HG03045 (cell line): Measurements from ENCODE around the gene ACBD3.

Source experiments
- ATAC-seq: cut with Tn5 transposase; IDR thresholded peaks from one replicate; pipeline ENCODE4 v1.9.1; 2021; ENCODE audit warnings: mild to moderate bottlenecking, moderate library complexity; ENCODE audit not compliant: unreplicated experiment

Gene ACBD3

GRCh38 chr1:226116673-226117072 is 69.9 kb downstream of the ACBD3 start:
- no peak for ATAC-seq

DNA sequence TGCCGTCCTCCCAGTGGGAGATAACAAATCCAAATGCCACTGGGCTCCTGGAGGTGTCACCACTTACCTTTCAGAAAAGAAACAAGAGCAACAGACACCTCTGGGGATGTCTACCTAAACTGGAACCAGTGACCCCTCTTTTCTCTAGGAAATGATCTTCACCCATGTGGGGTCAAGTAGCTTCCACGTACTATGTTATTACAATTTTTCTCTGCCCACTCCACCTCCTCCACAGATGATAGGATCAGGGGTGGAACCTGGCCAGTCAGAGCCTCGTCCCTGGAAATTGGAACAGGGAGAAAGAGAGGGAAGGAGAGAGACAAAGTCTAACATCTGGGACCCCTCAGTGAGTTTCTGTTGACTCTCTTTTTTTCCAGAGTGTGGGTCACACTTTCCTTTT is 73.9 kb downstream of the ACBD3 start:
- no peak for ATAC-seq

DNA sequence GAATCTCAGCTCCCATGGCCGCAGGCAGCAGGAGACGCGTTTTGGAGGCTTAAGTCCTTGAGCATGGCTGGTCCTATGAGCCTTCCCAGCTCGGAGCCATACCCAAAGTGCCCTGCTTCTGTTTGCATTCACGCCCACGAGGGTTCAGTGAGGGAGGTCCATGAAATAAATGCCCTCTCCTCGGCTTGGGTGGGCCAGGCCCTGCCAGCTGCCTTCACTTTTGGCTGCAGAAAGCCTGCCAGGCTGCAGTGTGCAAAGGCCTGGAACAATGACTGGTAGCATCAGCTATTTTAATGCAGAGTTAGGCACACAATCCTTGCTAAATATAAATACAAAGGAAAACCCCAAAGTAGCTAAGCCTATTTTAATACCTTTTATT is 74.7 kb downstream of the ACBD3 start:
- ATAC-seq, result no peak

DNA sequence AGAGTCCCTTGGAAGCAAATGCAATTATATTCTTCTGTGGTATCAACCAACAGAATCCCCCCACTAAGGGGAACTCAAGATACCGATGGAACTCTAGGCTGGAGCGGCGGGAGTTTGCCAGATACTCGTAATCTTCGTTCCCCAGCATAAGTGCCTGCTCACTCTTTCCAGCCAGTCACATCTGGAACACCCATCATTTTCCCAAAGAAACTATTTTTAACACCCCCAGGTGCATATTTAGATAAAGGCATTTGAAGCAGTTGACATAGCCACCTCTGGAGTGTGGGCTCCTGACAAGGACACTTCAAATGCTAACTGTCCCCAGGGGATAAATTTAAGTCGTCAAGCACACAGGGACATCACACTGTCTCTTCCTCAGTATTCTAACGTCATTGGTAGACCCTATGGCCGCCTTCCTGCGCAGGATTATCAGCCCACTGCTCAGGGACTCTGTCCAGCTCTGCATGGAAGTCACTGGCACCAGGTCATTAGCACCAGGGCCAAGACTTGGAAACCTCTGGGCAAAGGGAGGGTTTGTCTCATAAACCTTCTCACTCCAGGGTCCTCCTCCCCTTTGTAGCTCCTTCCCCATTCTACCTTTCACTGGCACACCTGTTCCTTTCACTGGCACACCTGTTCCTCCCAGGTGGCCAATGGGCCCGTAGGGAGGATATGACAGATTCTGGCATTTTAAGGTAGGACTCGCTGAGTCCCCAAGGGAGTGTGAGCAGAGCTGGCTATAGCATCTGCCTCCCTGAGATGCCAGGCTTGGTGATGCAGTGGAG is 75.3 kb downstream of the ACBD3 start:
- no peak for ATAC-seq

GRCh38 chr1:226110249-226111097 is 76.1 kb downstream of the ACBD3 start:
- peak; percentile 79 for ATAC-seq

DNA sequence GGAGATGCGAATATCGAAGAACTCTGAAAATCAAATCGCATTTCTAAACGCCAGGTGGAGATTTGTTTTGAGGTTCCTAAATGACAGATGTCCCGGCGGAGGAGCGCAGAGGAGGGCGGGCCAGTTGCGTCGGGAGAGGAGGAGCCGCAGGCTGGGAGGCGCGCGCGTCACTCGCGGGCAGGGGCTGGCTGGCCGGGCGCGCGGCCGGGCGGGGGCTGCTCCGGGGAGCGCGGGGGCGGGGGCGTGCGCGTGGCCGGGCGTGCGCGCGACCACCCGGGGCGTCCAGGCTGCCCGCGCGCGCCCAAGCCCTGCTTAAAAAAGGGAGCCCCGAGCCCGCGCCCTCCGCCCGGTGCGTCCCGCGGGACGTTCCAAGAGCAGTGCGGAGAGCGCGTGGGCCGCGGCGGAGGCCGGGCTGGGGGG is 76.7 kb downstream of the ACBD3 start:
- peak; percentile 75 for ATAC-seq

- ATAC-seq, result no peak
Observed at GRCh38 chr1:226108935-226109828, 77.4 kb downstream of the ACBD3 start.

DNA sequence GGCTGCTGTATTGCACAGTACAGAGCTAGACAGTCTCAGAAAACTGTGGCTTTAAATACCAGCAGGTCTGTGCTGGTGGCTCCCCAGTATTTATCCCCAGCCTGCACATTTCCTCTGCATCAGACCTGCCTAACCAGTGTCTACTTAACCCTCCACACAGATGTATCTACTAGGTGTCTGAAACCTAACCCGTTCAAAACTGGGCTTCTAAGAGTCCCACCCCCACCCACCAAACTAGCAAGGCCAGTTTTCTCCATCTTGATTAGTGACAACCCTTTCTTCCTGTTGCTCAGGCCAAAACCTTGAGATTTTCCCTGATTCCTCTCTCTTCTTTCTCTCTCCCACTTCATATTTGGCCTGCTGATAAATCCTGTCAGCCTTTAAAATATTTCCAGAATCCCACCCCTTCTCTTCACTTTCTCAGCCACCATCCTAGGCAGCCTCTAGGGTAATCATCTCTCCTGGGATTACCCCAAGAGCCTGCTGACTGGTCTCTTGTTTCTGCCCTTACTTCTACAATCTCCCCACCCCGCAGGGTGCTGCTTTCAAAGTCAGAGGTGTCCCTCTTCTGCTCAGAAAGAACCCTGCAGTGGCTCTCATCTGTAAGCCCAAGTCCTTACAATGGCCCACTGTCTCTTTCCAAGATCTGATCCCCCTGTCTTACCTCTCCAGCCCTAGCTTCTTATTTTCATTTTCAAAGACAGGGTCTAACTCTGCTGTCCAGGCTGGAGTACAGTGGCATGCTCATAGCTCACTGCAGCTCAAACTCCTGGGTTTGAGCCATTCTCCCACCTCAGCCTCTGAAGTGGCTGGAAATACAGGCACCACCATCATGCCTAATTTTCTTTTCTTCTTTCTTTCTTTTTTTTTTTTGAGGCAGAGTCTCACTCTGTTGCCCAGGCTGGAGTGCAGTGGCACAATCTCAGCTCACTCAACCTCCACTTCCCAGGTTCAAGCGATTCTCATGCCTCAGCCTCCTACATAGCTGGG is 78.8 kb downstream of the ACBD3 start:
- no peak for ATAC-seq

DNA sequence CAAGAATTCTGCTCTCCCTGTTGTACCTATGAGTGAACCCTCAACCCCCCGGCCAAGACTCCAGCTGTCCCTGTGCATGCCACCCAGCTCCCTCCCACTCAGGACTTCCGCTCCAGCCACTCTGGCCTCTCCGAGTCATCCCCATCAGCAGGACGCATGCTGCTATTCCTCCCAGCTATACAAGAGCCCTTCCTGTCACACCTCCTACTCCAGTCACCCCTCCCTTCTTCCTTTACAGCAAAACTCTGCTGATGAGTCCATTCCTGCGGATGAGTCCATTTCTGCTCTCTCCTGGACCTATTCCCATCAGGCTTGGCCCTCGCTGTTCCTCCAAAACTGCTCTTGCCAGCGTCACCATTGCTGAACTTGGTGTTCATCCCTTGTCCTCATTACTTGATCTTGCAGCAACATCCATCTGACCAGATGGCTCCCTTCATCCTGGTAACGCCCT is 81.8 kb downstream of the ACBD3 start:
- no peak for ATAC-seq

DNA sequence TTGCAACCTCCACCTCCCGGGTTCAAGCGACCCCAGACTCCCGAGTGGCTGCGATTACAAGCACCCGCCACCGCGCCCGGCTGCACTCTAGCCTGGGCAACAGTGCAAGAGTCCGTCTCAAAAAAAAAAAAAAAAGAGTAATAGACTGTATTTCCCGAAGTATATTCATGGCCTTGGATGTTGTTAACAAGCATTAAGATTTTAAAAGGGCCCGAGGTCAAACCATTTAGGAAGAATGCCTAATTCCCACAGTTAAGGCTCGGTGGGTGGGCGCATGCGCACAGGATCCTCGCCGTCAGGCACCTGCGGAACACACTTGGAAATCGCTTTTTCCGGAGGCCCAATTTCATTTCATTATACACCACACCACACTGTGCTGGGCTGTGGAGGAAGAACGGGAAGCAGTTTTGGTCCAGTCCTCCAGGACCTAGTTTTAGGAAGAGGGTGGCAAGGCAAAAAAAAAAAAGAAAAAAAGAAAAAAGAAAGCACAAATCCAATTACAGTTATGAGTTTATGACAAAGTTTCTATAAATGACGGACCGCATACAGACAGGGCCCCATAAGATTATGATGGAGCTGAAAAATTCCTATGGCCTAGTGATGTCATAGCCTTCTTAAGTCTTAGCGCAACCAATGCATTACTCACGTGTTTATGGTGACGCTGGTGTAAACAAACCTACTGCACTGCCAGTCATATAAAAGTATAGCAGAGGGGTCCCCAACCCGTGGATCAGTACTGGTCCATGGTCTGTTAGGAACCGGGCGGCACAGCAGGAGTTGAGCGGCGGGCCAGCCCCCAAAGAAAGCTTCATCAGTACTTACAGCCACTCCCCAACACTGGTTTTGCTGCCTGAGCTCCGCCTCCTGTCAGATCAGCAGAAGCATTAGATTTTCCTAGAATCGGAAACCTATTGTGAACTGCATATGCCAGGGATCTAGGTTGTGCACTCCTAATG is 85.8 kb downstream of the ACBD3 start:
- ATAC-seq, result no peak

- no peak for ATAC-seq
Observed at GRCh38 chr1:226098870-226099835, 87.4 kb downstream of the ACBD3 start.

GRCh38 chr1:226097866-226098625 is 88.5 kb downstream of the ACBD3 start:
- ATAC-seq, result no peak

GRCh38 chr1:226095286-226095685 is 91.3 kb downstream of the ACBD3 start:
- no peak for ATAC-seq
